ENCODE measurements around the gene CYP2E1.
A peak's percentile ranks its signal among the peaks of the same experiment; 100 is the strongest.
"Not testable (repeated sequence)": the region's sequence is repeated elsewhere in the genome, so short reads cannot be mapped to it uniquely, and the experiment has no call there.

Gene CYP2E1

DNA sequence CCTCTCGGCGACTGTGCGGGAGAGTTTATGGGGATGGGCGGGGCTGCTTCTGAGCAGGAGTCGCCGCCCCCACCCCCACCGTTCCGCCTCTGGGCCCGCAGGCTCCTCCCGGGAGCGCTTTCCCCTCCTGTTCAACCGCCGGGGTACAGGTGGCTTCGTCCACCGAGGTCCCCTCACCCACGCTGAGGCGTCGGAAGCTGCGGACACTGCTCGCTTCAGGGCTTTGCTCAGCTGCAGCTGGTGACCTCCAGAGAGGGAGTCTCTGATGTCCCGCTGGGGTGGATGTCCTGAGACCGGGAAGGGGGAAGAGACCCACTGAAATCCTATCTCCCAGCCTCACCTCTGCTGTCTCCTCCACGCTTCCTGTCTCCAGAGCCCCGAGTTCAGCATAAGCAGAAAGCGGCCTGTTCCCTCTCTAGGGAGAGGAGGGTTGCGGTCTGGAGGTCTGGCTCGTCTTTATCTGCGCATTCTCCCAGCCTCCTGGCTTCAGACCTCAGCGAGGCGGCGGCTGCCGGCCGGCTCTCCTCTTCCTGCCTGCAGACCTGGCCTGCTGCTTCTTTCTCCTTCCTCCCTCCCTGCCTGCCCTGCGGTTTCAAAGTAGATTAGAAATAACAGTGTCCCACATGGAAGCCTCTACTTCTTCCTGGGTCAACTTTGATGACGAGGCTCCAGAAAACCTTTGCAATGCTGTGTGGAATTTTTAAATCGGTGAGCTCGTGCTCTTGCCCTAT is 1.8 kb downstream of the CYP2E1 start:
- DNase-seq = peak; percentile 31

- DNase-seq = no peak
Measured at GRCh38 chr10:133529576-133529946, 2.4 kb downstream of the CYP2E1 start.

GRCh38 chr10:133530506-133530905 is 3.3 kb downstream of the CYP2E1 start:
- DNase-seq = no peak

GRCh38 chr10:133532871-133533270 is 5.7 kb downstream of the CYP2E1 start:
- DNase-seq = no peak

- no peak for DNase-seq
Measured at GRCh38 chr10:133534417-133534816, 7.3 kb downstream of the CYP2E1 start.

GRCh38 chr10:133536198-133536597 is 9.0 kb downstream of the CYP2E1 start:
- no peak for DNase-seq

DNA sequence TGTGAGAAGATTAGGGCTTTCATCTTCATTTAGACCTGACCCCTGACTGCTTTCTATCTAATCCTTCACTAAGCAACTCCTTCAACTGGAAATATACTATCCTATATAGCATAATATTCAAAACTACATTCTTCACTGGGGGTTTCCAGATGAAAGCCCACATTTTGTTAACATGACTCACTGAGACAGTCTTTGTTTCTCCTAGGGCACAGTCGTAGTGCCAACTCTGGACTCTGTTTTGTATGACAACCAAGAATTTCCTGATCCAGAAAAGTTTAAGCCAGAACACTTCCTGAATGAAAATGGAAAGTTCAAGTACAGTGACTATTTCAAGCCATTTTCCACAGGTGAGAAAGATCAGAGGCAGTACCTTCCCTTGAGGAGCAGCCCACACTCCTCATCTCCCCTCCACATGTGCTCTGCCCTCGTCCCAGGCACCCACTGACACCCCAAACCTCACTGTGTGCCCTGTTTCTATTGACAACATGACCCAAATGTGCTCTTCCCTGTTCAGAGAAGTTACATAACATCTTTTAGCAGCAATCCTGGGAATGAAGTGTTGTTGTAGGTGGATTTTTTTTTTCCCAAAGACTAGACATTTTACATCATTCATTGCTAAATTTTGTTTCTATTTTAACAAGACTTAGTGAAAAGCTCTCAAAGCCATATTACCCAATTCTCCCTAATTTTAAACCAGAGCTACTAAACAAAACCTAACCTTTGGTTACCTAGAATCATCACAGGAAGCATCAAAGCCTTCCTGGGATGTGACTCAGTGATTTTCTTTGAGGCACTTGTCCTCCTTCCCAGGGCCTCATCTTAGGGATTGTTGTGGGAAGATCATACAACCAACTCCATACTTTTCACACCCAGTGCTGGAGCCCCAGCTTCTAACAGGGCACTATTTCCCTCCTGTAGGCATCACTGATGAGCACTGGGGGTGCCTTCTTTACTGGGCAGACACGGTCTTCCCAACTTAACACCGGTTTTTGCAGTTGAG is 10.7 kb downstream of the CYP2E1 start:
- DNase-seq = no peak

DNA sequence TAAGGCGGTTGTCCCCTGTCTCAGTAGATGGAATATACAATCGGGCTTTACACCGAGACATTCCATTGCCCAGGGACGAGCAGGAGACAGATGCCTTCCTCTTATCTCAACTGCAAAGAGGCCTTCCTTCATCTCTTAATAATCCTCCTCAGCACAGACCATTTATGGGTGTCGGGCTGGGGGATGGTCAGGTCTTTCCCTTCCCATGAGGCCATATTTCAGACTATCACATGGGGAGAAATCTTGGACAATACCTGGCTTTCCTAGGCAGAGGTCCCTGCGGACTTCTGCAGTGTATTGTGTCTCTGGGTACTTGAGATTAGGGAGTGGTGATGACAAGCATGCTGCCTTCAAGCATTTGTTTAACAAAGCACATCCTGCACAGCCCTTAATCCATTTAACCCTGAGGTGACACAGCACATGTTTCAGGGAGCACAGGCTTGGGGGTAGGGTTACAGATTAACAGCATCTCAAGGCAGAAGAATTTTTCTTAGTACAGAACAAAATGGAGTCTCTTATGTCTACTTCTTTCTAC is 14.3 kb downstream of the CYP2E1 start:
- DNase-seq = not testable (repeated sequence)

- DNase-seq = no peak
Measured at GRCh38 chr10:133544506-133544905, 17.3 kb downstream of the CYP2E1 start.

- DNase-seq = no peak
Measured at GRCh38 chr10:133554600-133554999, 27.4 kb downstream of the CYP2E1 start.

DNA sequence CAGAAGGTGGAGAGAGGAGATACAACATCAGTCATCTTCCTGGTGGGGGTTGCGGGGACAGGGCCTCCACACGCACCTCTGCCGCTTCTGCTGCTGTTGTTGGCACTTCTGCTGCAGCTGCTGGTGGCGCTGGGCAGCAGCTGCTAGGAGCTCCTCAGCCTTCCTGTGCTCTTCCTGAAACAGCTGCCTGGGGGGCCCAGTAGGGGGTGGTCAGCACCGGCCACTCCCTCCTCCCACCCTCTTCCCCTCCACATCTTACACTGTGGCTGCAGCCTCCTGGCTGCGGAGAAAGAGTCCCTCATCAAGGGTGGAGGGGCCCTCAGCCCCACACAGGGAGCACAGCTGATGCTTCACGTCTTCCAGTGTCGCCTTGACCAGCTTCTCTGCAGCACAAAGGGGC is 28.4 kb downstream of the CYP2E1 start:
- DNase-seq = no peak

GRCh38 chr10:133557381-133557780 is 30.2 kb downstream of the CYP2E1 start:
- no peak for DNase-seq

DNA sequence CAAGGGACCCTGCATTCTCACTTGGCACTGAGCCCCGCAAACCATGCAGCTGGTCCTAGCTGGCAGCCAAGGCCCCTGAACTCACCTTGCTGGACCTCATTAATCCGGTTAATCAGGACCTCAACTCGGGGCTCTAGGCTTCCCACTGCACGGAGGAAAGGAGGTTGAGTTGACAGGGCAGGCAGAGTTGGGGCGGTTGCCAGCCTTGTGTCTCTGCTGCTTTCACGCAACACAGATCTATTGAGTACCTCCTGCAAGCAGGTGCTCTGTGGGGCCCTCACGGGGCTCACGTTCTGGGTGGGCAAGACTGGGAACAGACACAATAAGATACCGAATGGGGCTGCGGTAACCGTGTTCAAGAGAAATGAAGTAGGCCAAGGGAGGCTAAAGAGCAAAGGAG is 32.1 kb downstream of the CYP2E1 start:
- DNase-seq = no peak

GRCh38 chr10:133564816-133565215 is 37.7 kb downstream of the CYP2E1 start:
- DNase-seq = no peak

GRCh38 chr10:133565441-133566294 is 38.5 kb downstream of the CYP2E1 start, which contains the start of gene SYCE1:
Gene SYCE1 (minus strand): TSS chr10:133565583. CDS start chr10:133565529, 54 bp downstream.
- DNase-seq = no peak

DNA sequence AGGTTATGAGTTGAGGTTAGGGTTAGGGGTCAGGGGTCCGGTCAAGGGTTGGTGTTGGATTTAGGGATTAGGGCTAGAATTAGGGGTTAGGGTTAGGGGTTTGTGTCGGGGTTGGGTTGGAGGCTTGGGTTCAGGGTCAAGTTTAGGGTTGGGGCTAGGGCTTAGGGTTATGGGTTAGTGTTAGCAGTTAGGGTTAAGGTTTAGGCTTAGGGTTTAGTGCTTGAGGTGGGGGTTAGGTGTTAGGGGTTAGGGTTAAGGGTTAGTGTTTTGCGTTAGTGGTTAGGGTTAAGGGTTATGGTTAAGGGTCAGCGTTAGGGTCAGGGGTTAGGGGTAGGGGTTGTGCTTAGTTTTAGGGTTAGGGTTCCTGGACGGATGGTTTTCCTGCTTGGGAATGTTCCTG is 40.0 kb downstream of the CYP2E1 start:
- no peak for DNase-seq

GRCh38 chr10:133567609-133568286 is 40.6 kb downstream of the CYP2E1 start:
- DNase-seq = no peak

DNA sequence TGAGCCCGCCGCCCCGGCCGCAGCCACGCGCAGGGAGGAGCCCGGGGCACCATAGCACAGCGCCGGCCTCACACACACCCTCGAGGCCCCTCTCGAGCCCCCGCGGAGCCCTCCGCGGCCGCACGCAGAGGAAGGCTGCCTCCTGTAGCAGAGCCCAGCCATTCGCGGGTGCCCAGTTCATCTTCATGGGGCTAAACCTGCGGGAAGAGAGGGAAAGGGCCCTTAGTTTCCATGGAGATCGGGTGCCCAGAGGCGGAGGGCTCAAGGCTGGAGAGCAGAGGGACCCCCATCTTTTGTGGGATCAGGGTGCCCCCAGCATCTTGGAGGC is 41.1 kb downstream of the CYP2E1 start:
- DNase-seq = no peak

GRCh38 chr10:133568831-133569527 is 41.8 kb downstream of the CYP2E1 start:
- not testable (repeated sequence) for DNase-seq

- not testable (repeated sequence) for DNase-seq
Measured at GRCh38 chr10:133569801-133570200, 42.6 kb downstream of the CYP2E1 start.

GRCh38 chr10:133572055-133572454 is 44.9 kb downstream of the CYP2E1 start:
- not testable (repeated sequence) for DNase-seq
